Naive thymus-derived CD8-positive, alpha-beta T cell (primary cell): ENCODE data around the gene CSMD2. TPM values are rescaled to one million over a fixed set of nuclear protein-coding genes. Genes with fewer than 3 reads are reported as not detected.

Source experiments
- ATAC-seq, 2 donors: fragments of 150-1000 bp; cut with Tn5 transposase in 1 of 2; sonication (Bioruptor Pico), chemical (Tn5 transposase) in 1 of 2; 1 replicate in 1 of 2; 2 replicates in 1 of 2; pipeline ENCODE4 v1.10.0; 2021; ENCODE audit warnings: mild to moderate bottlenecking in 2 of 2, moderate library complexity in 2 of 2
- POLR2A ChIA-PET: fragments of 350-600 bp; sonication (Branson Sonifier 250); formaldehyde crosslinking; loops from one replicate; lab custom pipeline; 2021; ENCODE audit warnings: antibody characterized with exemption; lab: Charles Lee
- DNase-seq, 10 donors: peaks; one replicate each; pipeline versions ENCODE4 v3.0.0 to v3.0.0-alpha.2; 2020 to 2022
- H3K27ac Mint-ChIP-seq, 10 donors: one replicate each; pipeline ENCODE4 v1.8.0; 2020 to 2022; ENCODE audit warnings: mild to moderate bottlenecking in 10 of 10, mixed read lengths in 10 of 10, moderate library complexity in 4 of 10, inconsistent platforms in 1 of 10
- H3K27me3 Mint-ChIP-seq, 5 donors: one replicate each; pipeline ENCODE4 v1.8.0; 2021 to 2022; ENCODE audit warnings: mixed read lengths in 5 of 5
- H3K36me3 Mint-ChIP-seq, 3 donors: one replicate each; pipeline ENCODE4 v1.8.0; 2020 to 2022; ENCODE audit warnings: mixed read lengths in 3 of 3, mild to moderate bottlenecking in 2 of 3, inconsistent platforms in 1 of 3
- H3K4me1 Mint-ChIP-seq, 4 donors: one replicate each; pipeline ENCODE4 v1.8.0; 2021 to 2022; ENCODE audit warnings: mixed read lengths in 4 of 4
- H3K4me3 Mint-ChIP-seq, 10 donors: one replicate each; pipeline ENCODE4 v1.8.0; 2020 to 2022; ENCODE audit warnings: mild to moderate bottlenecking in 10 of 10, mixed read lengths in 10 of 10, moderate library complexity in 6 of 10, inconsistent platforms in 1 of 10
- H3K9me3 Mint-ChIP-seq, 9 donors: one replicate each; pipeline ENCODE4 v1.8.0; 2020 to 2022; ENCODE audit warnings: mixed read lengths in 9 of 9, mild to moderate bottlenecking in 3 of 9, inconsistent platforms in 1 of 9, moderate library complexity in 1 of 9
- polyA plus RNA-seq, 3 donors: library from polyadenylated mRNA; unstranded; fragments of 300-500 nt; fragmentation: Illumina TruSeq; gene quantifications; one replicate each; pipeline ENCODE4 v1.2.3, GENCODE V29; 2021
- total RNA-seq, 8 experiments: library from RNA in 2 of 8; stranded (reverse) in 2 of 8; gene quantifications; one replicate each; pipeline ENCODE4 v1.2.3 and lab custom pipeline; 2021 to 2026

Gene CSMD2
- total and polyA plus RNA-seq, 5 experiments from 2014 or later, result not detected

DNA sequence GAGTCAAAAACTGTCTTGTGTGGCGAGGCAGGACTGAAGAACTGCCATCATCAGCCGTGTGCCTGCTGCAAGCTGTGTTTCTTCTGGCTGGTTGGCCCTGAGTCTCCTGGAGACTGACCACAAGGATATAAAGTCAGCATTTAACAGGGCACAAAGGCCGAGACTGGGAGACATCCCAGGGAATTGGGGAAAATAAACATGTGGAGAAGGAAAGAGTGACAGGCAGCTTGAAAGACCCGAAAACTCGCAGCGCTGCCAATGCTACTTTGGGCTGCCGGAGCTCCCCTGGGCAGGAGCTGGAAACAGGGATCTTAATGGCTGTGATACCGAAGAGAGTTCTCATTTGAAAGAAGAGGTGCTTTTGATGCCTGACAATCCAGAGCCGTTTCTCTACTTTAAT, 426.5 kb downstream of the CSMD2 start:
- Mint-ChIP-seq H3K36me3 (no peaks in the 10 kb centered on the region), H3K27ac (no peak overlapping the region), H3K4me1 (no peaks in the 10 kb centered on the region), H3K27me3 (peaks cover 10 to 64% (median 37%) of the 10 kb centered on the region in 5 donors), H3K9me3 (peaks cover 0 to 1% (median 0%) of the 10 kb centered on the region in 9 donors), H3K4me3 (no peak overlapping the region)
- ATAC-seq (no peak), DNase-seq (no peak)
- POLR2A ChIA-PET, result no interaction called here

DNA sequence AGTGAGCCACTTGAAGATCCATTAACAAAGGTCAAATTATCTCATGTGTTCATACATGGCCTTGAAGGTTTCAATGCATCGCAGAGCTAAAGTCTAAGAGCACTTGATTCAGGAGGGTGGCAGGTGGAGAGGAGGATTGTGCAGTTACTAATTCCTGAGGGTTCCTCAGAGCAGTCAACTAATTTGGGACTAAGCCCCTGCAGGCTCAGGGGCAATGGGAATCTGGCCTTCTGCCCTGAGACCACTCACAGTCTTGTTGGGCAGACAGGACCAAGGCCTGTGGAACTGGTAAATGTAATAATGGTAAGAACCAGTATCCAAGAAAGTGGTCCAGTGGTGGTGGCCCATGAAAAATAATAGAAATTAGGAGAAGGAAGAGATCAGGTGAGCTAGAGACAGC, 428.5 kb downstream of the CSMD2 start:
- no peaks in the 10 kb centered on the region for H3K4me1 Mint-ChIP-seq
- no peak for ATAC-seq
- H3K36me3 Mint-ChIP-seq, result no peaks in the 10 kb centered on the region
- peaks cover 11 to 58% (median 26%) of the 10 kb centered on the region in 5 donors for H3K27me3 Mint-ChIP-seq
- H3K9me3 Mint-ChIP-seq, result peaks cover 0 to 9% (median 0%) of the 10 kb centered on the region in 9 donors
- POLR2A ChIA-PET, result no interaction called here
- DNase-seq, result no peak
- no peak overlapping the region for H3K4me3 Mint-ChIP-seq
- H3K27ac Mint-ChIP-seq, result no peak overlapping the region

DNA sequence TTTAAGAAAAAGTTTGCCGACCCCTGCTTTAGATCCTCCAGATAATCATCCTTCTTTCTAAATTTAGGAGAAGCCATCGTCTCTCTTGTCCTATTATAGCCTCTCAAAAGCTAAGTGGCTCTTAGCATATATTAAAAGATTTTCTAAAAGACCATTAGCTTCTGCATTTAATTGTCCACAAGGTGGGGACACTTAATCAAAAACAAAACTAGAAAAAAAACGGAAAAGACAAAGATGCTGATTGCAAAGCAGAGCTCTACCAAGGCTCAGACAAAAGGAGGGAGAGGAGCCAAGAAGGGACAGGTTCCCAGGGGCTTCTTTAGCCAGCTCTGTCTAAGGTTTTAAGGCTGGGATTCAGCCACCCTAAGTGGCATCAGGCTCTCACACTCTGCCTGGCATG, 429.4 kb downstream of the CSMD2 start:
- H3K4me1 Mint-ChIP-seq, result no peaks in the 10 kb centered on the region
- ATAC-seq (no peak), DNase-seq (no peak)
- no peak overlapping the region for H3K4me3 Mint-ChIP-seq
- no peaks in the 10 kb centered on the region for H3K36me3 Mint-ChIP-seq
- H3K9me3 Mint-ChIP-seq, result peaks cover 0 to 9% (median 0%) of the 10 kb centered on the region in 9 donors
- peaks cover 11 to 50% (median 24%) of the 10 kb centered on the region in 5 donors for H3K27me3 Mint-ChIP-seq
- POLR2A ChIA-PET, result no interaction called here
- H3K27ac Mint-ChIP-seq, result no peak overlapping the region

DNA sequence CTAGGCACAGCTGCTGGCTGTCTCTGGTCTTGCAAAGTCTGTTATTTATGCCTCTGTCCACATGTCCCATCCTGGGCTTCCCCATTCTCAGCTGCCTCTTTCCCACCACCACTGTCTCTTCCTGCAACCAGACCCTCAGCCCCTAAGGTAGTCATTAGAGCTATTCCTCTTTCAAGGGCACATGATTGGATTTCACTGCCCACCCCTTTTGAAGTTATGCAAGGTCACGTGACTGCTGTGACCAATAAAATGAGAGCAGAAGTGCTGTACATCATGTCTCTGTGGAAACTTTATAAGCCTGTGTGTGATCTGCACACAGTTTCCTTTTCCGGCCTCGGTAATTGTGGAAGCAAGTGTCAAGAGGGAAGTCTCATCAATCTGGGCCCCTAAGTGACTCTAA, 437.7 kb downstream of the CSMD2 start:
- DNase-seq (no peak), ATAC-seq (no peak)
- Mint-ChIP-seq H3K27ac (no peak overlapping the region), H3K9me3 (peaks cover 0 to 9% (median 0%) of the 10 kb centered on the region in 9 donors), H3K4me3 (no peak overlapping the region), H3K4me1 (no peaks in the 10 kb centered on the region), H3K36me3 (no peaks in the 10 kb centered on the region), H3K27me3 (peaks cover 5 to 16% (median 11%) of the 10 kb centered on the region in 5 donors)
- POLR2A ChIA-PET, result no interaction called here

DNA sequence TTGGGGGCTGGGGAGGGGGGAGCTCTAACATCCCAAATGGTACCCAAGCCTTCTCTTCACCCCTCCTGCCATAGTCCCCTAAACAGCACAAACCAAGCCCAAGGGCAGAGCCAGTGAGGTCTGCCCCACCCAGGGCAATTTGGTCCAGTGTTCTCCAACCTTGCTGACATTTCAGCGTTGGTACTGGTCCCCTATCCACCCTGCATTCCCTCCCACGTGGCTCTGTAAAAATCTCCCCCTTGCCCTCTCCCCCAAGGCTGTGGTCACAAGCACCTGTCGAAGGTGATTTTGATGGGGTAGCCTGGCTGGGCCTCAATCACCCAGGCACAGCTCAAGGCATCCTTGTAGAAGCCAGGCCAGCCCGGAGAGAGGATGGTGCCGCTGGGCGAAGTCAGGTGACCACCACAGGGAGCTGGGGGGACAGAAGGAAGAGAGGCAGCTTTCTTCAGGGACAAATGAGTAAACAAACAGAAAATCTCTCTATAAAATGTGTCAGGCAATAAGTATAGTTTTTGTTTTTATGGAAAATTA, 438.7 kb downstream of the CSMD2 start:
- H3K27ac Mint-ChIP-seq, result no peak overlapping the region
- H3K27me3 Mint-ChIP-seq, result peaks cover 0 to 13% (median 9%) of the 10 kb centered on the region in 5 donors
- no peak for DNase-seq
- ATAC-seq, result no peak
- peak overlapping the region in 1 of 10 donors; percentile 10 for H3K4me3 Mint-ChIP-seq
- no peaks in the 10 kb centered on the region for H3K9me3 Mint-ChIP-seq
- POLR2A ChIA-PET, result no interaction called here
- H3K36me3 Mint-ChIP-seq, result no peaks in the 10 kb centered on the region
- H3K4me1 Mint-ChIP-seq, result no peaks in the 10 kb centered on the region

DNA sequence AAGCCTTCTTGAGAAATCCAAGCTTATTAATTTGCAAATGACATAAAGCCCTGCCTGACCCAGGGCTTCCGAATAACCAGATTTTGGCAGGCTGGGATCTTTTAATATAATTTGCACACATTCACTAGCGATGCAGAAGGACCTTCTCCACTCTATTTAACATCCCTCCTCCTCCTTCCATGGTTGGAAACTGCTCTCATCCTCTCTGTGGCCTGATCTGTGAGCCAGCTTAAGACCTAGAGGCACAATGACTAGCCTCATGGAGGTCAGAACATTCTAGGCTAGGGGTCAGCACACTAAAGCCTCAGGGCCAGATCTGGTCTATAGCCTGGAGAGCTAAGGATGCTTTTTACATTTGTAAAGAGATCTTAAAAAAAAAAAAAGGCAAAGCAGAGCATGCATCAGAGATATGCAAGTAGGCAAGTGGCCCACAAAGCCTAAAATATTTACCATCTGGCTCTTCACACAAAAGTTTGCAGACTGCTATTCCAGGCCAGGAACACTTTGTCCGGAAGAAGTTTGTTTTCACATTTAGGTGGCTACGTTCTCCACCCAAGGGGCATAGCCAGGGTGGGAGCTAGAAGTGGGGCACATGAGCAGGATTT, 439.4 kb downstream of the CSMD2 start:
- Mint-ChIP-seq H3K27me3 (peaks cover 0 to 13% (median 7%) of the 10 kb centered on the region in 5 donors), H3K27ac (no peak overlapping the region)
- POLR2A ChIA-PET, result no interaction called here

DNA sequence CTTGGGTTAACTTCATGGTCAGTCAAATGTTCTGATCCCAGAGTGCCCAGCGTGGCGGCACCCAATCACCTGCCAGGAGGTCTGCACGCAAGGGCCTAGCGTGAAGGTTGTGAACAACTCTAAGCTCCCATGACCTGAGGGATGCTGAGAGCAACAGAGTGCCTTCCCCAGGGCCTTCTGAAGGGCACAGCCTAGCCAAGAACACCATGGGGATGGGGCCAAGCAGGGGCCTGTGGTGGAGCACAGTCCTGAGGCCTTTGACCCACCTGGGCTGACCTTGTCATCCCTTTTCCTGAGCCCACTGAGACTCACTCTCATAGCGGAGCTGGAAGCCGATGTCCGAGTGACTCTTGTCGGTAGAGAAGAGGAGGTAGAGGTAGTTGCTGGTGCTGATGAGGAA, 440.0 kb downstream of the CSMD2 start:
- DNase-seq (no peak), ATAC-seq (no peak)
- POLR2A ChIA-PET, result no interaction called here
- Mint-ChIP-seq H3K4me3 (no peak overlapping the region), H3K4me1 (no peaks in the 10 kb centered on the region), H3K27me3 (peaks cover 0 to 13% (median 7%) of the 10 kb centered on the region in 5 donors), H3K36me3 (no peaks in the 10 kb centered on the region), H3K27ac (no peak overlapping the region), H3K9me3 (peaks cover 0 to 1% (median 0%) of the 10 kb centered on the region in 9 donors)

More for the DNA sequence above, 439.4 kb downstream of the CSMD2 start:
- Mint-ChIP-seq H3K4me3 (no peak overlapping the region), H3K9me3 (no peaks in the 10 kb centered on the region), H3K4me1 (no peaks in the 10 kb centered on the region), H3K36me3 (no peaks in the 10 kb centered on the region)
- DNase-seq (no peak), ATAC-seq (no peak)

DNA sequence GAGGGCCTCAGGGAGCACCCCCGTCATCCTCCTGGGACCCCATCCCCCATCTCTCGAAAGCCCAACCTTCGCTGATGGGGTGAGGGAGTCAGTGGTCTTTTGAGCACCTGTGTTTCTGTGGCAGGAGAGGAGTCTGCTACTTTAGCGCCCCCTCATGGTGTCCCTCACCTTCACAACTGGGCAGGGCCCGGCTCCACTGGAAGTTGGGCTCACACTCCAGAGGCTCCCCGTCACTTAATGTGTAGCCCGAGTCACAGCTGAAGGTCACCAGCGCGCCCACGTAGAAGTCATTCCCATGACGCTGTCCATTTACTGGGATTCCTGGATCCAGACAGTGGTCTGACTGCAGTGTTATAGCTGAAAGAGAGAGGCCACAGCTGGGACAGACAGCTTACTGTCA, 440.7 kb downstream of the CSMD2 start:
- no peak for ATAC-seq
- Mint-ChIP-seq H3K4me1 (no peaks in the 10 kb centered on the region), H3K36me3 (no peaks in the 10 kb centered on the region), H3K9me3 (peaks cover 0 to 1% (median 0%) of the 10 kb centered on the region in 9 donors), H3K27me3 (peaks cover 0 to 13% (median 3%) of the 10 kb centered on the region in 5 donors), H3K27ac (no peak overlapping the region), H3K4me3 (no peak overlapping the region)
- no peak for DNase-seq
- POLR2A ChIA-PET, result no interaction called here

DNA sequence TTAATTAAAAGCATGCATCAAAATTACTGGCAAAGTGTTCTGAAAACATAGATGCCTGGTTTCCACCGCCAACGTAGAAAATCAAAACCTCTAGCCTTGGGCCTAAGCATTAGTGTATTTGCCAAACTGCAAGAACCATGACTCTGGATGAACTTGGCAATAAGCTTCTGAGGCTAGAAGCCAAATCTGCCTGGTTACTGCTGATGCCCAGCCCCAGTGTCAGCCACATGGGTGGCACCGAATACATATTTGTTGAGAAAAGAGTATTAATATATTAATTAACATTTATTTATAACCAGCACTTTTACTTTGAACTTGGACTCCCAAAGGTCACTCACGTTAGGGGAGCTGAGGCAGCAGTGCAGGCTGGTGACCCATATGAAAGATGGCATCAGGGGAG, 441.8 kb downstream of the CSMD2 start:
- Mint-ChIP-seq H3K27me3 (peaks cover 0 to 9% (median 3%) of the 10 kb centered on the region in 5 donors), H3K4me1 (no peaks in the 10 kb centered on the region), H3K27ac (no peak overlapping the region), H3K36me3 (no peaks in the 10 kb centered on the region), H3K9me3 (peaks cover 0 to 1% (median 0%) of the 10 kb centered on the region in 9 donors), H3K4me3 (no peak overlapping the region)
- POLR2A ChIA-PET, result no interaction called here
- ATAC-seq (no peak), DNase-seq (no peak)

DNA sequence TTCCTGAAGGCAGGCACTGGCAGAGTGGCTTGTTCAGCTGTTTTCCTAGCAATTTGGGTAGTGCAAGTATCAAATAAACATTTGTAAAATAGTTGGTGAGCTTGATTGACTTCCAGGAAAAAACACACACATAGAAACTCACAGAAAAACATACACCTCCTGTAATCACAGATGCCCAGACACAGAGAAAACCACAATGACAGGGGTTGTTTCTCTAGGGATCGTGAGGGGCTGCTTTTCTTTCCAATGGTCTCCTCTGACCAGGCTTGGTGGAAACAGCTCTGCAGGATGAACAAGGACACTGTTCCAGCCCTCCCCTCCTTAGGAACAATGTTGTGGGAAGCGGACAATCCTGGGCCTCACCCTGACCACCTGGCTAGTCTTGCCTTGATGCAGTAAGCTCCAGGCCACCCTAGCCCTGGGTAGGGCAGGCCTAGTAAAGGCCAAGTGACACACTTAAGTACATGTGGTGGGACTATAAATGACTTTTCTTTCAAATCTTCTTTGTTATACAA, 443.7 kb downstream of the CSMD2 start:
- H3K27ac Mint-ChIP-seq, result no peak overlapping the region

DNA sequence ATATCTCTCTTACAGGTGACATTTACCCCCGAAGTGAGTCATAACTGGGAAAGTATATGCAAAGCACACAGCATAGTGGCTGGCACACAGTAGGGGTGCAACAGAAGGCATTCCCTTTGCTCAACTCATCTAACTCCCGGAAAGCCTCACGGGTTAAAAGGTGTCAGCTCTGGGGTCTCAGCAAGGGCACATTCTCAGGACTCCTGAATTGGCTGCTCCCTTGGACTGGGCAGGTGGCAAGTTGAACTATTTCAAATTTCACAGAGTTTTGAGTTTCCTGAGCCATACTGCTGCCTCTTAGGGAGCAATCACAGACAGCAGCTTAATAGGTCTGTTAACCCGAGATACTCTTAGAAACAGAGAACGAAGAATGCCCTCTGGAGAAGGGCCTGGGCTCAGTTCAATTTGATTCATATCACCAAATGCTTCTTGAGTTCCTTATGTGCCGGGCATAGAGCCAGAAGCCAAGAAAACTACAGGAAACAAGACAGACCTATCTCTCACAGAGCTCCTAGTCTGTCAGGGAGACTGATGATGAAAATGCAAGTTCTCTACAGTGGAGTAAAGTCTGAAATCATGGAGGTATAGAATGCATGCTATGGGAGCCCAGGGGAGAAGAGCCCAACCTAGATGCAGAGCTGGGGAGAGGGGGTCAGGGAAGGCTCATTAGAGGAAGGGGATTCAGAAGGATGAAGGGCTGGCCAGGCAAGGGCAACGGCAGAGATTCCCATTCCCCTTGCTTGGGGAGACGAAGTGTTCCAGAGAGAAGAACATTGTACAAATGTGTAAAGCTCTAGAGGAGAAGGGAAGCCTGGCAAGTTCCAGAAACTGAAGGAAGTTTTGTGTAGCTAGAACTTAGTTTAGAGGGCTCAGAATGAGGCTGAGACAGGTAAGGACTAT, 445.0 kb downstream of the CSMD2 start:
- POLR2A ChIA-PET, result no interaction called here
- Mint-ChIP-seq H3K27ac (no peak overlapping the region), H3K36me3 (no peaks in the 10 kb centered on the region), H3K4me1 (no peaks in the 10 kb centered on the region), H3K9me3 (peaks cover 0 to 1% (median 0%) of the 10 kb centered on the region in 9 donors), H3K4me3 (no peak overlapping the region), H3K27me3 (peaks cover 3 to 11% (median 9%) of the 10 kb centered on the region in 5 donors)
- ATAC-seq, result no peak
- DNase-seq, result no peak

More for the DNA sequence above, 443.7 kb downstream of the CSMD2 start:
- Mint-ChIP-seq H3K4me3 (no peak overlapping the region), H3K4me1 (no peaks in the 10 kb centered on the region), H3K27me3 (peaks cover 3 to 9% (median 7%) of the 10 kb centered on the region in 5 donors), H3K36me3 (no peaks in the 10 kb centered on the region), H3K9me3 (peaks cover 0 to 1% (median 0%) of the 10 kb centered on the region in 9 donors)
- ATAC-seq, result no peak
- no peak for DNase-seq
- POLR2A ChIA-PET, result no interaction called here

DNA sequence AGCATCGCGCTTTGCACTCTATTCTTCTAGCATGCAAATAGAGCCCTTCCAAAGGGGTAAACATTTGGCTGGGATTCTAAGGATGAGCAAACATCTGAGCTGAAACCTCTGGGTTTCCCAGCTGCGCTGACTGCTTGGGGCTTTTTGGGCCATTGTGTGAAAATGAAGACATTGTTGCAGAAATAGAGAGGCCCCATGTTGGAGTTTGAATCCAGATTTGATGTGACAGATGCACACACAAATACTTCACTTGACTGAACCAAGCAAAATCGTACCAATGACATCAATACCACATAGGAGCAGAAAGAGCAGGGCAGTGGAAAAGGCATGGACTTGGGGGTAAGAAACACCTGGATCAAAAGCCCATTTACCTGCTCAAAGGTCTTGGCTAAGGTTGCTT, 445.7 kb downstream of the CSMD2 start:
- Mint-ChIP-seq H3K27ac (no peak overlapping the region), H3K4me1 (no peaks in the 10 kb centered on the region), H3K36me3 (no peaks in the 10 kb centered on the region), H3K9me3 (peaks cover 0 to 1% (median 0%) of the 10 kb centered on the region in 9 donors), H3K4me3 (no peak overlapping the region), H3K27me3 (peaks cover 3 to 18% (median 9%) of the 10 kb centered on the region in 5 donors)
- ATAC-seq, result no peak
- POLR2A ChIA-PET, result no interaction called here
- DNase-seq, result no peak

DNA sequence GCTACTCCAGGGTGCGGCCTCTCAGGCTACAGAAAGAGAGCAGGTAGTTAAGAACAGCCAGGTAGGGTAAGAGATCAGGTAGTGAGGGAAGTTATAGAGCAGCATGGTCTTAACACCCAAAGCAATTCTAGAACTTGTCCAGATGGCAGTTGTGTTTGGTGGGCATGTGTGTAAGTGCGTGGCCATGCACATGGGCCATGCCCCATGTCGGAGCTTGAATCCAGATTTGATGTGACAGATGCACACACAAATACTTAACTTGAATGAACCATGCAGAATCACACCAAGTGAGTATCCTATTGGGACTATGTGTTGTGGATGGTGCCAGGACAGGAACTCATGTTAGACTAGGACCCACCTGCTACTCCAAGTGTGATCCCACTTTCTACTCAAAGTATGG, 446.8 kb downstream of the CSMD2 start:
- H3K4me1 Mint-ChIP-seq, result no peaks in the 10 kb centered on the region
- no peak overlapping the region for H3K4me3 Mint-ChIP-seq
- peaks cover 0 to 1% (median 0%) of the 10 kb centered on the region in 9 donors for H3K9me3 Mint-ChIP-seq
- no peaks in the 10 kb centered on the region for H3K36me3 Mint-ChIP-seq
- POLR2A ChIA-PET, result no interaction called here
- H3K27ac Mint-ChIP-seq, result no peak overlapping the region
- no peak for DNase-seq
- peaks cover 3 to 29% (median 12%) of the 10 kb centered on the region in 5 donors for H3K27me3 Mint-ChIP-seq
- no peak for ATAC-seq
